SK-N-SH (cell line): ENCODE measurements around the gene VARS1. TPM values are rescaled to one million over a fixed set of nuclear protein-coding genes. Genes with fewer than 3 reads are reported as not detected.
A peak's percentile ranks its signal among the peaks of the same experiment; 100 is the strongest.

ENCODE experiments used
- CTCF ChIA-PET: fragments of 300-600, 350-600 bp; formaldehyde crosslinking; extraction: SDS; loops from one replicate; lab custom pipeline; 2021; lab: Yijun Ruan, JAX
- POLR2A ChIA-PET: fragments of 350-600 bp; sonication (Branson Sonifier 250); formaldehyde crosslinking; extraction: SDS; loops from one replicate; lab custom pipeline; 2020; ENCODE audit warnings: antibody characterized with exemption, inconsistent platforms; lab: Yijun Ruan, JAX
- DNase-seq: peaks from one replicate; pipeline ENCODE4 v3.0.0; 2012
- H2AFZ ChIP-seq: fragments of 200-600 bp; sonication (generic); 2 replicates; pipeline ENCODE4 v1.8.1; 2016; ENCODE audit warnings: antibody characterized with exemption, mild to moderate bottlenecking, low read depth
- H3F3A ChIP-seq: fragments of 200-600 bp; sonication (generic); replicated peaks from 2 replicates; pipeline ENCODE3; 2016; ENCODE audit warnings: antibody characterized with exemption, mild to moderate bottlenecking; ENCODE audit not compliant: insufficient read depth
- H3K27ac ChIP-seq, 2 experiments: fragments of 200-500 bp in 1 of 2; fragments of 200-600 bp in 1 of 2; sonication (Bioruptor generic) in 1 of 2; sonication (generic), shearing (Covaris generic) in 1 of 2; 2 replicates each; pipeline versions ENCODE4 v1.5.1 to v1.6.1; 2014 to 2016; ENCODE audit warnings: low read depth in 2 of 2, inconsistent platforms in 1 of 2, low read length in 1 of 2, mild to moderate bottlenecking in 1 of 2, mixed read lengths in 1 of 2
- H3K27me3 ChIP-seq: fragments of 200-600 bp; sonication (generic), shearing (Covaris generic); 2 replicates; pipeline ENCODE4 v1.6.1; 2016; ENCODE audit warnings: mixed run types; ENCODE audit not compliant: insufficient read depth
- H3K36me3 ChIP-seq, 2 experiments: fragments of 200-500 bp in 1 of 2; fragments of 200-600 bp in 1 of 2; sonication (Bioruptor generic) in 1 of 2; sonication (generic) in 1 of 2; replicated peaks in 1 of 2; 2 replicates each; pipeline versions ENCODE3 to v1.5.1; 2014 to 2016; ENCODE audit warnings: low read length in 1 of 2, mild to moderate bottlenecking in 1 of 2; ENCODE audit not compliant: insufficient read depth in 2 of 2, control insufficient read depth in 1 of 2
- H3K4me1 ChIP-seq, 2 experiments: fragments of 200-500 bp in 1 of 2; fragments of 200-600 bp in 1 of 2; sonication (Bioruptor generic) in 1 of 2; sonication (generic), shearing (Covaris generic) in 1 of 2; 2 replicates each; pipeline versions ENCODE4 v1.5.1 to v1.6.1; 2014 to 2016; ENCODE audit warnings: low read depth in 1 of 2, low read length in 1 of 2, mixed run types in 1 of 2; ENCODE audit not compliant: insufficient read depth in 2 of 2, control insufficient read depth in 1 of 2
- H3K4me2 ChIP-seq: fragments of 200-600 bp; sonication (generic), shearing (Covaris generic); 2 replicates; pipeline ENCODE4 v1.6.1; 2017; ENCODE audit warnings: mixed run types
- H3K4me3 ChIP-seq, 2 experiments: fragments of 200-500 bp in 1 of 2; fragments of 200-600 bp in 1 of 2; sonication (Bioruptor generic) in 1 of 2; sonication (generic), shearing (Covaris generic) in 1 of 2; 2 replicates each; pipeline versions ENCODE4 v1.5.1 to v1.8.1; 2014 to 2016; ENCODE audit warnings: low read depth in 2 of 2, inconsistent platforms in 1 of 2, low read length in 1 of 2, mild to moderate bottlenecking in 1 of 2, mixed read lengths in 1 of 2, moderate library complexity in 1 of 2
- H3K79me2 ChIP-seq: fragments of 200-600 bp; sonication (generic); 2 replicates; pipeline ENCODE4 v1.8.1; 2017; ENCODE audit warnings: mild to moderate bottlenecking; ENCODE audit not compliant: insufficient read depth
- H3K9ac ChIP-seq: fragments of 200-600 bp; sonication (generic); 2 replicates; pipeline ENCODE4 v1.6.1; 2017; ENCODE audit warnings: mixed run types
- H3K9me2 ChIP-seq: fragments of 200-600 bp; sonication (generic); 2 replicates; pipeline ENCODE4 v1.6.1; 2017; ENCODE audit warnings: mixed run types
- H3K9me3 ChIP-seq: fragments of 200-600 bp; sonication (generic); 2 replicates; pipeline ENCODE4 v1.6.1; 2017; ENCODE audit warnings: mixed run types, mild to moderate bottlenecking, moderate library complexity
- H4K20me1 ChIP-seq: fragments of 200-600 bp; sonication (generic); 2 replicates; pipeline ENCODE4 v1.6.1; 2017; ENCODE audit warnings: mild to moderate bottlenecking, mixed run types; ENCODE audit not compliant: insufficient read depth
- CHD2 ChIP-seq: fragments of 150-350 bp; IDR thresholded peaks from 2 replicates; pipeline ENCODE4 v1.6.1; 2018; ENCODE audit warnings: low read length; ENCODE audit not compliant: partially characterized antibody
- EZH2phosphoT487 ChIP-seq: fragments of 200-600 bp; sonication (generic); IDR thresholded peaks from 2 replicates; pipeline ENCODE4 v1.6.1; 2017; ENCODE audit warnings: low read depth, mixed run types, mild to moderate bottlenecking, antibody characterized with exemption, moderate library complexity, borderline replicate concordance
- FOXJ3 ChIP-seq: sonication (generic); formaldehyde crosslinking; IDR thresholded peaks from 2 replicates; pipeline ENCODE4 v1.5.1; 2020; ENCODE audit warnings: mild to moderate bottlenecking, missing genetic modification reagents
- GABPA ChIP-seq: IDR thresholded peaks from 2 replicates; pipeline ENCODE4 v1.4.0; 2012; ENCODE audit warnings: low read depth, mild to moderate bottlenecking
- GATA2 ChIP-seq: sonication (generic); formaldehyde crosslinking; IDR thresholded peaks from 2 replicates; pipeline ENCODE4 v1.5.0; 2020; ENCODE audit warnings: mild to moderate bottlenecking, missing genetic modification reagents
- JUND ChIP-seq: IDR thresholded peaks from 2 replicates; pipeline ENCODE4 v1.4.0; 2012
- MEF2A ChIP-seq: IDR thresholded peaks from 2 replicates; pipeline ENCODE4 v1.4.0; 2012; ENCODE audit warnings: low read depth, borderline replicate concordance
- MXI1 ChIP-seq: IDR thresholded peaks from 2 replicates; pipeline ENCODE4 v1.6.1; 2012; ENCODE audit warnings: mild to moderate bottlenecking, low read depth, low read length, improper control_type of control experiment
- RAD21 ChIP-seq: IDR thresholded peaks from 2 replicates; pipeline ENCODE4 v1.6.1; 2012; ENCODE audit warnings: mild to moderate bottlenecking, low read length
- RCOR1 ChIP-seq: fragments of 150-350 bp; IDR thresholded peaks from 2 replicates; pipeline ENCODE4 v1.6.1; 2017; ENCODE audit warnings: antibody characterized with exemption, low read length
- RFX5 ChIP-seq: IDR thresholded peaks from 2 replicates; pipeline ENCODE4 v1.6.1; 2012; ENCODE audit warnings: mild to moderate bottlenecking, improper control_type of control experiment, low read length
- RXRA ChIP-seq: IDR thresholded peaks from 2 replicates; pipeline ENCODE4 v1.4.0; 2012; ENCODE audit warnings: low read depth, mild to moderate bottlenecking, borderline replicate concordance
- SIN3A ChIP-seq: IDR thresholded peaks from 2 replicates; pipeline ENCODE4 v1.6.1; 2012; ENCODE audit warnings: low read depth, mild to moderate bottlenecking, low read length, moderate library complexity, borderline replicate concordance
- SMC3 ChIP-seq: IDR thresholded peaks from 2 replicates; pipeline ENCODE4 v1.6.1; 2012; ENCODE audit warnings: low read depth, low read length, improper control_type of control experiment
- TAF1 ChIP-seq: IDR thresholded peaks from 2 replicates; pipeline ENCODE4 v1.6.1; 2012; ENCODE audit warnings: low read depth, mild to moderate bottlenecking, low read length, moderate library complexity, borderline replicate concordance
- TCF12 ChIP-seq: IDR thresholded peaks from 2 replicates; pipeline ENCODE4 v1.4.0; 2012
- TEAD4 ChIP-seq: IDR thresholded peaks from 2 replicates; pipeline ENCODE4 v1.4.0; 2012; ENCODE audit warnings: mild to moderate bottlenecking, borderline replicate concordance; ENCODE audit not compliant: insufficient read depth
- WGBS: methylation state at CpG from one replicate; pipeline ENCODE4 v1.1.6; 2017; ENCODE audit warnings: low lambda C conversion rate; 5-methylcytosine and 5-hydroxymethylcytosine counted together
- polyA plus RNA-seq, 3 experiments: library from polyadenylated mRNA; depleted of rRNA; stranded (reverse); fragments of >200 nt; gene quantifications; 2 replicates each; pipeline ENCODE4 v1.2.3, GENCODE V29; 2012
- TF ChIP-seq, protein P1 (sequence below): IDR thresholded peaks from 2 replicates; pipeline ENCODE4 v1.4.0; 2012; ENCODE audit warnings: low read depth, borderline replicate concordance
- TF ChIP-seq, protein P2 (sequence below): fragments of 150-350 bp; IDR thresholded peaks from 2 replicates; pipeline ENCODE4 v1.6.1; 2016; ENCODE audit warnings: mild to moderate bottlenecking, low read depth, low read length
- TF ChIP-seq, protein P3 (sequence below): IDR thresholded peaks from 2 replicates; pipeline ENCODE4; 2012
- TF ChIP-seq, protein P4 (sequence below): fragments of 150-350 bp; IDR thresholded peaks from 2 replicates; pipeline ENCODE4 v1.6.1; 2017; ENCODE audit warnings: antibody characterized with exemption, low read length, low read depth, borderline replicate concordance
- TF ChIP-seq, protein P5 (sequence below): IDR thresholded peaks from 2 replicates; pipeline ENCODE4 v1.4.0; 2012; ENCODE audit warnings: low read depth, borderline replicate concordance

VARS1 gene
- polyA plus RNA-seq, 1 of the 3 experiments (the other 2 are of a cell fraction) = 35.1 TPM

DNA sequence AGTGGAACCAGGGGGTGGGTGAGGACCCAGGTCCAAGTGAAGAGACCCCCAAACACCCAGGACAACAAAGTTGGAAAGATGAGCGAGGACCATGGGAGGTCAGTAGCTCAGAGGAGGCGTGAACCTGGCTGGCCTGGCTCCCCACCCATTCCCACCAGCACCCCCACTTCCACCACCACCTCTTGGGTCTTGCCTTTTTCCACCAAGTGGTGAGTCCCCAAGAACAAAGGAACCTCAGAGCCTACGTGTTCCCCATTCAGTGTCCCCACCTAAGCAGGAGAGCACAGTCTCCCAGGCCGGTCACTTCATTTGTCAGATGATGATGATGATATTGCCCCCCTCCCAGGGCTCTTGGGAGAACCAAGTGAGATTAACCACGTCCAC is 17.9 kb downstream of the VARS1 start (continued):
- TF ChIP-seq, protein P1, sequence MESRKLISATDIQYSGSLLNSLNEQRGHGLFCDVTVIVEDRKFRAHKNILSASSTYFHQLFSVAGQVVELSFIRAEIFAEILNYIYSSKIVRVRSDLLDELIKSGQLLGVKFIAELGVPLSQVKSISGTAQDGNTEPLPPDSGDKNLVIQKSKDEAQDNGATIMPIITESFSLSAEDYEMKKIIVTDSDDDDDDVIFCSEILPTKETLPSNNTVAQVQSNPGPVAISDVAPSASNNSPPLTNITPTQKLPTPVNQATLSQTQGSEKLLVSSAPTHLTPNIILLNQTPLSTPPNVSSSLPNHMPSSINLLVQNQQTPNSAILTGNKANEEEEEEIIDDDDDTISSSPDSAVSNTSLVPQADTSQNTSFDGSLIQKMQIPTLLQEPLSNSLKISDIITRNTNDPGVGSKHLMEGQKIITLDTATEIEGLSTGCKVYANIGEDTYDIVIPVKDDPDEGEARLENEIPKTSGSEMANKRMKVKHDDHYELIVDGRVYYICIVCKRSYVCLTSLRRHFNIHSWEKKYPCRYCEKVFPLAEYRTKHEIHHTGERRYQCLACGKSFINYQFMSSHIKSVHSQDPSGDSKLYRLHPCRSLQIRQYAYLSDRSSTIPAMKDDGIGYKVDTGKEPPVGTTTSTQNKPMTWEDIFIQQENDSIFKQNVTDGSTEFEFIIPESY = no peak
- no peak for TF ChIP-seq RFX5

DNA sequence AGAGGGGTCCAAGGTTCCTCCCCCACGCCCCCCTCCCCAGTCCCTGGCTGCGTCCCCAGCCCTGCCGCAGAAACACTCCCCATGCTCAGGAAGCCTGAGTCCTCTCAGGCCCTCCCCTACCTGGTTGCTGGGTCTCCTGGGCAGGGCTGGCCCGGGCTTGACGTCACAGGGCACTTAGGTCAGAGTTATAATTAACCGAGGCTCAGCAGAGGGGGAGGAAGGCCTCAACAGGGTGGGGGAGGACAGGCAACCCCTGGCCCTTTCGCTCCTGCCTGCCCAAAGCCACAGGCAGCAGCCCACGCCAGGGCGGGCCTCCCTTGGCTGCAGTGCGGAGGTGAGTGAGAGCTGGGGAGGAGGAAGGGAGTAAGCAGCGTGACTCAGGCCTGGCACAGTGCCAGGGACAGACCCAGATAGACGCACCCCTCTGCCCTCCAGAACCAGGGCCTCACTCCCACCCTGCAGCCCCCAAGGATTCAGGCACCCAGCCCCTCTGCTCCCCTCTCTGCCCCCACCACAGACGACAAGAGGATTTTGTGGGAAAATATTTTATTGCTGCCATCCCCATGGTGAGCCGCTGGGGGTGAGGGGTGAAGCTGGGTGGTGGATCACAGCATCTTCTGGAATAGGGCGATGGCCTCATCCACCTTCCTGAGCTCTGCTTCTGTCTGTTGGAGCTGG is 18.4 kb downstream of the VARS1 start, which contains the start of gene VWA7:
Gene VWA7, minus strand, starts transcription at position 340 of the 678 bp plus-strand sequence. CDS start 549 bp downstream, outside the sequence.
- Histone ChIP-seq H3K27me3 (no peaks in the 10 kb centered on the region), H3K9me2 (no peaks in the 10 kb centered on the region), H2AFZ (no peak within 1 kb of the TSS), H3K36me3 (peaks cover 0 to 35% of the 10 kb centered on the region in 2 experiments), H3K27ac (no peak within 1 kb of the TSS; a peak in 2 of 4 replicates), H3K9me3 (no peaks in the 10 kb centered on the region), H3K9ac (0 out of 2 replicates have a peak within 1 kb of the TSS, but pooled peaks have one; percentile 23), H3F3A (peaks cover 3% of the 10 kb centered on the region), H3K4me2 (peak within 1 kb of the TSS; percentile 69), H3K4me3 (no peak within 1 kb of the TSS), H3K79me2 (no peaks in the 10 kb centered on the region), H3K4me1 (peaks cover 9 to 10% of the 10 kb centered on the region in 2 experiments; a peak in 2 of 4 replicates), H4K20me1 (no peaks in the 10 kb centered on the region)
- peak; percentile 71 for DNase-seq
- POLR2A ChIA-PET = no interaction called here
- 22% methylated on average over 8 of the region's 15 CpGs for WGBS
- CTCF ChIA-PET = interaction anchor here (0.9 to 9.9 kb wide), 5 partner anchors 8 to 196 kb away, joined by 3 to 62 read pairs (median 6); no protein-coding TSS in a partner anchor
- TF ChIP-seq TCF12 (peak; percentile 28; the same call in 1 of the 2 replicates), CHD2 (no peak), RXRA (no peak), GATA2 (CRISPR knock-in tag) (no peak), MXI1 (no peak), SMC3 (no peak), TEAD4 (no peak), RAD21 (no peak), RCOR1 (no peak), RFX5 (no peak), MEF2A (peak; percentile 54; the same call in 1 of the 2 replicates), FOXJ3 (CRISPR knock-in tag) (no peak), EZH2phosphoT487 (no peak), TAF1 (no peak), GABPA (no peak), JUND (peak; percentile 63; the same call in 1 of the 2 replicates), SIN3A (no peak; the same call in 1 of the 2 replicates)
- TF ChIP-seq, protein P2, sequence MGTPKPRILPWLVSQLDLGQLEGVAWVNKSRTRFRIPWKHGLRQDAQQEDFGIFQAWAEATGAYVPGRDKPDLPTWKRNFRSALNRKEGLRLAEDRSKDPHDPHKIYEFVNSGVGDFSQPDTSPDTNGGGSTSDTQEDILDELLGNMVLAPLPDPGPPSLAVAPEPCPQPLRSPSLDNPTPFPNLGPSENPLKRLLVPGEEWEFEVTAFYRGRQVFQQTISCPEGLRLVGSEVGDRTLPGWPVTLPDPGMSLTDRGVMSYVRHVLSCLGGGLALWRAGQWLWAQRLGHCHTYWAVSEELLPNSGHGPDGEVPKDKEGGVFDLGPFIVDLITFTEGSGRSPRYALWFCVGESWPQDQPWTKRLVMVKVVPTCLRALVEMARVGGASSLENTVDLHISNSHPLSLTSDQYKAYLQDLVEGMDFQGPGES = no peak
- TF ChIP-seq, protein P3, sequence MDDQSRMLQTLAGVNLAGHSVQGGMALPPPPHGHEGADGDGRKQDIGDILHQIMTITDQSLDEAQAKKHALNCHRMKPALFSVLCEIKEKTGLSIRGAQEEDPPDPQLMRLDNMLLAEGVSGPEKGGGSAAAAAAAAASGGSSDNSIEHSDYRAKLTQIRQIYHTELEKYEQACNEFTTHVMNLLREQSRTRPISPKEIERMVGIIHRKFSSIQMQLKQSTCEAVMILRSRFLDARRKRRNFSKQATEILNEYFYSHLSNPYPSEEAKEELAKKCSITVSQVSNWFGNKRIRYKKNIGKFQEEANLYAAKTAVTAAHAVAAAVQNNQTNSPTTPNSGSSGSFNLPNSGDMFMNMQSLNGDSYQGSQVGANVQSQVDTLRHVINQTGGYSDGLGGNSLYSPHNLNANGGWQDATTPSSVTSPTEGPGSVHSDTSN = peak; percentile 50
- TF ChIP-seq, protein P1 = peak; percentile 39; the same call in 1 of the 2 replicates
- TF ChIP-seq, protein P4, sequence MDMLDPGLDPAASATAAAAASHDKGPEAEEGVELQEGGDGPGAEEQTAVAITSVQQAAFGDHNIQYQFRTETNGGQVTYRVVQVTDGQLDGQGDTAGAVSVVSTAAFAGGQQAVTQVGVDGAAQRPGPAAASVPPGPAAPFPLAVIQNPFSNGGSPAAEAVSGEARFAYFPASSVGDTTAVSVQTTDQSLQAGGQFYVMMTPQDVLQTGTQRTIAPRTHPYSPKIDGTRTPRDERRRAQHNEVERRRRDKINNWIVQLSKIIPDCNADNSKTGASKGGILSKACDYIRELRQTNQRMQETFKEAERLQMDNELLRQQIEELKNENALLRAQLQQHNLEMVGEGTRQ = no peak
- TF ChIP-seq, protein P5, sequence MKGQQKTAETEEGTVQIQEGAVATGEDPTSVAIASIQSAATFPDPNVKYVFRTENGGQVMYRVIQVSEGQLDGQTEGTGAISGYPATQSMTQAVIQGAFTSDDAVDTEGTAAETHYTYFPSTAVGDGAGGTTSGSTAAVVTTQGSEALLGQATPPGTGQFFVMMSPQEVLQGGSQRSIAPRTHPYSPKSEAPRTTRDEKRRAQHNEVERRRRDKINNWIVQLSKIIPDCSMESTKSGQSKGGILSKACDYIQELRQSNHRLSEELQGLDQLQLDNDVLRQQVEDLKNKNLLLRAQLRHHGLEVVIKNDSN = no peak
